HUES6 (cell line): ENCODE measurements around the gene AKR1E2.

Source experiments
- H3K27ac ChIP-seq: 2 replicates; pipeline ENCODE4 v1.7.0; 2013; ENCODE audit warnings: low read depth, mild to moderate bottlenecking, low read length, inconsistent platforms
- H3K27me3 ChIP-seq: 2 replicates; pipeline ENCODE4 v1.6.1; 2013; ENCODE audit warnings: low read length; ENCODE audit not compliant: control insufficient read depth, insufficient read depth
- H3K36me3 ChIP-seq: 2 replicates; pipeline ENCODE4 v1.6.1; 2013; ENCODE audit warnings: low read length; ENCODE audit not compliant: control insufficient read depth, insufficient read depth
- H3K4me1 ChIP-seq: 2 replicates; pipeline ENCODE4 v1.6.1; 2013; ENCODE audit warnings: low read length; ENCODE audit not compliant: control insufficient read depth, insufficient read depth
- H3K4me3 ChIP-seq: 2 replicates; pipeline ENCODE4 v1.5.1; 2013; ENCODE audit warnings: low read depth, low read length
- H3K9ac ChIP-seq: one replicate; pipeline ENCODE4 v1.6.1; 2013; ENCODE audit warnings: mild to moderate bottlenecking, low read length
- H3K9me3 ChIP-seq: 2 replicates; pipeline ENCODE4 v1.6.1; 2013; ENCODE audit warnings: low read depth, low read length; ENCODE audit not compliant: control insufficient read depth, insufficient read depth

Gene AKR1E2

DNA sequence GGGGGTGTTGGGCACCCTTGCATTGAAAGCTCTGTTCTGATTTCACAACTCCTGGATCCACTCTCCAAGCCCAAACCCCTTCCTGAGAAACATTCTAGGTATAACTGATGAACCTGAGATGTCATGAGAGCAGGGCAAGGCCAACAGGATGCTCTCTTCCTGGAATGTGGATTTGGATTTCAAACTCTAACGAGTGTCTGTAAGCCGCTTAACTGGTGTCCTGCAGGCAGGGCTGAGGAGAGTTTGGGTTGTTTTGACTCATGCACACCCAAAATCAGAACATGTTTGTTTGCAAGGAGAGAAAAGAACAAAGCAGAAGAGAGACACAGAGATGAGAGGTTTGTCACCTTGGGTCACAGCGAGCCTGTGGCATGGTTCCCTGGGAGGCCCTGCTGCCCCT is 24.6 kb upstream of the AKR1E2 start:
- Histone ChIP-seq H3K27ac (no peak overlapping the region), H3K9me3 (no peaks in the 10 kb centered on the region), H3K36me3 (no peaks in the 10 kb centered on the region), H3K4me3 (no peak overlapping the region), H3K4me1 (no peaks in the 10 kb centered on the region), H3K27me3 (no peaks in the 10 kb centered on the region), H3K9ac (no peak overlapping the region)

DNA sequence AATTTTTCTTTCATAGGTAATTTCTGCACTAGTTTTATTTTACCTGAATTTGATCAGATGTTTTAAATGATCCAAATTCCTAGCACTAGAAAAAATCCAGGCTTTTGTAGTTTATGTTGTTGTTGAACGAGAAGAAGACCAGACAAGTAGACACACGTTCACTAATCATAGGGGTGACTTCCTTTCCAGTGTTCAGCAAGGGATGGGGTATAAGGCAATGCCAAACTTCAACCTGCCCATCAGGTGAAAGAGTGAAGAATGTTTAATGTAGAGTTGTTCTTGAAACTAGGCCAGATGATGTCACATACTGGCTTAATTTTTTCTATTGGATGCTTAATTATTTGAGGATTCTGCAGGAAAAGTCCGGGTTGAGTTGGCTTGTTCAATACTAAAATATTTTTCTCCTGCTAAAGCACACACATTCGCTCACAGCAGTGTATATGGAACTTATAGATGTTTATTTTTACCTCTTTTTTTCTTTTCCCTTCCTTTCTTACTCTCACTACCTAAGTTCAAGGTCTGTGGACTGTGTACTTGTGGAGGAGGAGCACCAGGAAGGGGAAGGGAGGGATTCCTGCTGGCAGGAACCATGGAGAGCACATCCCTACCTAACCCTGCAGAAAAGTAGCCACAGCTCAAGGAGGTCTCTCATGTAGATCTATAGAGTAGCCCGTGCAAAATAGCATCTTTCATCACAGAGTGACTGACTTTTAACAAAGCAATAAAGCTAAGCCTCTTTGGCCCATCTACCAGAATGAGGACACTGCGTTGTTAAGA is 23.1 kb upstream of the AKR1E2 start:
- Histone ChIP-seq H3K36me3 (no peaks in the 10 kb centered on the region), H3K27ac (no peak overlapping the region), H3K4me1 (no peaks in the 10 kb centered on the region)

DNA sequence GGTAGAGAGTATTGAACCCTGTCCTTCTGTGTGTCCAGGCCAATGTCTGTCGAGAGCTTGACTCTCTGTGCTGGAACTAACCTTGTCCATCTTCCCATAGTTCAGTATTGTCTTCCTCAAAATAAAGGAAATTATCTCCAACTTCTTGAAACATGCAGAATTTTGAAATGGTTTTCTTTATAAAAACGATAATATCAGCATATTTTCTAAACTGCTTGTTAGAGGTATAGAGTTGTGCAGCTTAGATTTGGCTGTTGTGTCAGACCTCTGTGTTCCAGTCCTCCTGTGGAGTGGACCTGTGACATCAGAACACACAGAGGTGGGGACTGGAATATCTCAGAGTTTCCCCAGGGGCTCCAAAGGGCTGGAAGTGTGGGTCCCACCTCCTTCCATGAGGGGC is 22.2 kb upstream of the AKR1E2 start:
- Histone ChIP-seq H3K4me1 (no peaks in the 10 kb centered on the region), H3K27ac (no peak overlapping the region), H3K9ac (no peak overlapping the region), H3K36me3 (no peaks in the 10 kb centered on the region), H3K27me3 (no peaks in the 10 kb centered on the region), H3K9me3 (no peaks in the 10 kb centered on the region), H3K4me3 (no peak overlapping the region)

More for the DNA sequence above, 23.1 kb upstream of the AKR1E2 start:
- Histone ChIP-seq H3K4me3 (no peak overlapping the region), H3K9me3 (no peaks in the 10 kb centered on the region), H3K9ac (no peak overlapping the region), H3K27me3 (no peaks in the 10 kb centered on the region)

DNA sequence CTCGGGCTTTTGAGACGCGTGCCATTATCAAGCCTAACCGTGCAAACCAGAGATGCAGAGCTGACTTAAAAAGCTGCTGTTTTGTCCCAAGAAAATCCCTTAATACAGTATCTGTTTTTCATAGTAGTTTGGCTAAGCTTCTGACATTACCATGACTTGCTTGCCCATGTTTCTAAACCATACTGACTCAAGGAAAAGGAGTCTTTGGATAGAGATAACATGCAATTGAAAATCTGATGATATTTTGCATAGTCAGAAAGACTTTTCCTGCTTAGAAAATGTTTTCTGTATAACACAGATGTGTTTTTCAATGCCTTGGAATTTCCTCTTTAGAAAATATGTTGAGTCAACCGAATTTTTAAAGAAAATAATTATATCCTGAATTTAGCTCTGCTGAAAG is 21.5 kb upstream of the AKR1E2 start:
- H3K9ac ChIP-seq, result no peak overlapping the region
- no peak overlapping the region for H3K27ac ChIP-seq
- no peaks in the 10 kb centered on the region for H3K4me1 ChIP-seq
- no peaks in the 10 kb centered on the region for H3K27me3 ChIP-seq
- H3K4me3 ChIP-seq, result no peak overlapping the region
- no peaks in the 10 kb centered on the region for H3K36me3 ChIP-seq
- H3K9me3 ChIP-seq, result no peaks in the 10 kb centered on the region

DNA sequence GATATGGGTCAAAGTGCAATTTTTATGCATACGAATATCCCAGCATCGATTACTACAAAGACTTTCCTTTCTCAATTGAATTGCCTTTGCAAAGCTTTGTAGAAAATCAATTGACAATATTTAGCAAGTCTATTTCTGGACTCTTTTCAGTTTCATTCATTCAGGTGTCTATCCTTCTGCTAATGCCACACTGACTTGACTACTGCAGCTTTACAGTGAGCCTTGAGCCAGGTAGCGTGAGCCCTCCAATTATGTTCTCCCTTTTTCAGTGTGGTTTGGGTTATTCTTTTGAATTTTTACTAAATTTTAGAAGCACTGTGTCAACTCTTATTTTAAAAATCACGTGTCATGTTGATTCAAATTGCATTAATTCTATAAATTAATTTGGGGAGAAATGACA is 19.5 kb upstream of the AKR1E2 start:
- Histone ChIP-seq H3K4me3 (no peak overlapping the region), H3K27me3 (no peaks in the 10 kb centered on the region), H3K9me3 (no peaks in the 10 kb centered on the region), H3K4me1 (no peaks in the 10 kb centered on the region), H3K27ac (no peak overlapping the region), H3K9ac (no peak overlapping the region), H3K36me3 (no peaks in the 10 kb centered on the region)

DNA sequence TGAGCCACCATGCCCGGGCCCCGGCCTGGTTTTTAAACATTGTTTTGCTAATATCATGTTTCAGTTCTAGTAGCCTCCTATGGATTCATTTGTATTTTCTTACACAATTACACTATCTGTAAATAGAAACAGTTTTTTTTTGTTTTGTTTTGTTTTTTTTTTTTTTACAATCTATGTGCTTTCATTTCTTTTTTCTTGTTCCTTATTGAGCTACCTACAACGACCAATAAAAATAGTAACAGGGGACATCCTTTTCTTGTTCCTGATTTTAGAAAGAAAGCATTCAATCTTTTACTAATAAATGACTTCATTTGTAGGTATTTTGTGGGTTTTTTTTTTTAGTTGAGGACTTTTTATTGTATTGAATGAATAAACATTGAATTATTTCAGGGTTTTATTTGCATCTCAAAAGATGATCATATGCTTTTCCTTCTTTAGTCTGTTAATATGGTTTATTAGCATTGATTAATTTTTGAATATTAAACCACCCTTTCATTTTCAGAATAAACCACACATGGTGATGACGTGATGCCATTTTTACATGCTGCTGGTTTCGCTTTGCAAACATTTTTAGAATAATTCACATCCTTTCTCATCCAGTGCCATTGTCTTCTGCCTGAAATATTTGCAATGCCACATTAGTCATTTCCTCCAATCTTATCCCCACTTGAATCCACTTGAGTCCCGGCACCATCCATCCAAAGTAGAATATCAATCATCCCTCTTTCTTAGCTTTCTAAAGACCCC is 18.1 kb upstream of the AKR1E2 start:
- no peaks in the 10 kb centered on the region for H3K4me1 ChIP-seq
- no peak overlapping the region for H3K27ac ChIP-seq
- H3K36me3 ChIP-seq, result no peaks in the 10 kb centered on the region
- no peaks in the 10 kb centered on the region for H3K9me3 ChIP-seq
- no peak overlapping the region for H3K9ac ChIP-seq
- no peak overlapping the region for H3K4me3 ChIP-seq
- H3K27me3 ChIP-seq, result no peaks in the 10 kb centered on the region

DNA sequence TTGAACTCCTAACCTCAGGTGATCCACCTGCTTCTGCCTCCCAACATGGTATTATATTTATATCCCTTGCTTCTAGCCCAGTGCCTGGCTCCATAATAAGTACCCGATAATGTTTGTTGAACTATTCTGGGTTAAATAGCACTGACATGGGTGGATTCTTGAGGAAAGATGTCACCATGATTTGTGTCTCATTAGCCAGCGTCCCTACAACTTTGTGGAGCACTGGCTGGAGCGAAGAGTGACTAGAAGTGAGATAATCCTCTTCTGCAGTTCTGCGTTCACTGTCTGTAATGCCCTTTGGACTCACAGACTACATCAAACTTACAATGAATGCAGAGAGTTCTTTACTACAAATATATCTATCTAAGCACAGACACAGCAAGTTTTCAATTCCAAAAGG is 16.9 kb upstream of the AKR1E2 start:
- no peak overlapping the region for H3K27ac ChIP-seq
- no peaks in the 10 kb centered on the region for H3K27me3 ChIP-seq
- H3K9ac ChIP-seq, result no peak overlapping the region
- no peaks in the 10 kb centered on the region for H3K9me3 ChIP-seq
- H3K4me1 ChIP-seq, result no peaks in the 10 kb centered on the region
- H3K4me3 ChIP-seq, result no peak overlapping the region
- no peaks in the 10 kb centered on the region for H3K36me3 ChIP-seq

DNA sequence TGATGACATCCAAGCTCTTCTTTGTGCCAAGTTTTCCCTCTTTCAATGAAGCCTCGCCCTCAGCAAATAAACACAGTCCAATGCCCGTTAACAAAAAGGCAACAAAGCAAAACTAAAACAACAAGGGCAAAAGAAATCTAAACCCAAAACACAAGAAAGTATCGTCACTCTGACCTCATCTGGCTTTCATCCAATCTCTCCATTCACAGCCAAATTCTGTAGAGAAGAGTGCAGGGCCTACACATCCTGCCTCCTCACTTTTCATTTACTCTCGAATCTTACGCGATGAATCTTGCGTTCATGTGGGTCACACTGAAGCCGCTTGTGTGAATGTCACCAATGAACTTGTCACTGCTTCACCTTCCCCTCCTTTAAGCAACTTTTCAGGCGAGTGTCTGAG is 15.9 kb upstream of the AKR1E2 start:
- no peaks in the 10 kb centered on the region for H3K36me3 ChIP-seq
- no peak overlapping the region for H3K4me3 ChIP-seq
- H3K27me3 ChIP-seq, result no peaks in the 10 kb centered on the region
- peaks cover 3% of the 10 kb centered on the region; the same call in 1 of the 2 replicates for H3K9me3 ChIP-seq
- no peak overlapping the region for H3K9ac ChIP-seq
- no peak overlapping the region for H3K27ac ChIP-seq
- no peaks in the 10 kb centered on the region for H3K4me1 ChIP-seq

DNA sequence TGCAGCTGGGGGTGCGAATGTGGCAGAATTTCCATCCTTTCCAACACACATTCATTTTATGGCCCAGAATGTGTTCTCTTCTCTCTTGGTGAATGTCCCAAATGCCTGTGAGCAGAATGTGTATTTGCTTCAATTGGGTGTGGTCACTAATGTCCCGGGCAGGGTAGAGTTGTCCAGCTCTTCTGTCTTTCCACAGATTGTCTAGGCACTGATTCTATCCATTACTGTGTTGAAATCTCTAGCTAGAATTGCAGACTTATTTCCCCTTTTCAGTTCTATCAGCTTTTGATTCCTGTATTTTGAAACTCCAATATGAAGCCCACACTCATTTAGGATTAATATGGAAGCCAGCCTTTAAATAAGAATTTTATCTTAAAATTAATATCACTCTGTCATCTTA is 14.0 kb upstream of the AKR1E2 start:
- no peaks in the 10 kb centered on the region for H3K4me1 ChIP-seq

DNA sequence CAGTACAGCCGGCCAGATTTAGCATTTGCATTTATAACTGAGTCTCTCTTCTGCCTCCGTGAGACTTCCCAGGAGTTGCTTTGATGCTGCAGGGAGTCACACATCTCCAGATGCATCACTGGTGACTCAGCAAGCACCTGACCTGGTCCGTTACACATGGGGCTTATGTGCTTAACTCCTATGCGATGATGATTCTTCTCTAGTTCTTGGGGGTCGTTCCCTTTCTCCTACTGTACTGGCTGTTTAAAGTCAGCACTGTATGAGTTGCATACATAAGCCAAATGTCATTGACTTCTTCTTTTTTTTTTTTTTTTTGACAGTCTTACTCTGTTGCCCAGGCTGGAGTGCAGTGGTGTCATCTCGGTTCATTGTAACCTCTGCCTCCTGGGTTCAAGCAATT is 13.0 kb upstream of the AKR1E2 start:
- Histone ChIP-seq H3K9me3 (peaks cover 14% of the 10 kb centered on the region), H3K4me3 (no peak overlapping the region), H3K36me3 (no peaks in the 10 kb centered on the region), H3K4me1 (no peaks in the 10 kb centered on the region), H3K27me3 (no peaks in the 10 kb centered on the region), H3K9ac (no peak overlapping the region), H3K27ac (no peak overlapping the region)

More for the DNA sequence above, 14.0 kb upstream of the AKR1E2 start:
- Histone ChIP-seq H3K4me3 (no peak overlapping the region), H3K9ac (no peak overlapping the region), H3K27ac (no peak overlapping the region), H3K36me3 (no peaks in the 10 kb centered on the region), H3K9me3 (peaks cover 14% of the 10 kb centered on the region), H3K27me3 (no peaks in the 10 kb centered on the region)

DNA sequence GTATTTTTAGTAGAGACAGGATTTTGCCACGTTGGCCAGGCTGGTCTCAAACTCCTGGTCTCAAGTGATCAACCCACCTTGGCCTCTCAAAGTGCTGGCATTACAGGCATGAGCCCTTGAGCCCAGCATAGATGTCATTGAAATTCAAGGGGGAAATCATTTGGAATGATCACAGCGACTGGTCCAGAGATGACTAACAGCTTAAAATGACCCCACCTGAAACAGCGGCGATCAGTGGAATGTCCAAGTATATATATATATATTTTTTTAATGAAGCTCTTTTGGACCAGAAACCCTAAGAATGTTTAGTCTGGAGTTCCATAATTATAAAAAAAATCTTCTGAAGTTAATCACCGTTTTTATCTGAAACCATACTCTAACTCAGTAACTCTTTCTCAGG is 12.5 kb upstream of the AKR1E2 start:
- peaks cover 14% of the 10 kb centered on the region for H3K9me3 ChIP-seq
- no peak overlapping the region for H3K4me3 ChIP-seq
- no peak overlapping the region for H3K27ac ChIP-seq
- no peaks in the 10 kb centered on the region for H3K27me3 ChIP-seq
- H3K9ac ChIP-seq, result no peak overlapping the region
- H3K4me1 ChIP-seq, result no peaks in the 10 kb centered on the region
- H3K36me3 ChIP-seq, result no peaks in the 10 kb centered on the region
